GM19351 (cell line): ENCODE measurements around the gene CDC123.
"Not testable (repeated sequence)": the region's sequence is repeated elsewhere in the genome, so short reads cannot be mapped to it uniquely, and the experiment has no call there.

Experiments
- ATAC-seq: cut with Tn5 transposase; IDR thresholded peaks from one replicate; pipeline ENCODE4 v1.9.1; 2021; ENCODE audit warnings: mild to moderate bottlenecking, moderate library complexity; ENCODE audit not compliant: unreplicated experiment

Gene CDC123

DNA sequence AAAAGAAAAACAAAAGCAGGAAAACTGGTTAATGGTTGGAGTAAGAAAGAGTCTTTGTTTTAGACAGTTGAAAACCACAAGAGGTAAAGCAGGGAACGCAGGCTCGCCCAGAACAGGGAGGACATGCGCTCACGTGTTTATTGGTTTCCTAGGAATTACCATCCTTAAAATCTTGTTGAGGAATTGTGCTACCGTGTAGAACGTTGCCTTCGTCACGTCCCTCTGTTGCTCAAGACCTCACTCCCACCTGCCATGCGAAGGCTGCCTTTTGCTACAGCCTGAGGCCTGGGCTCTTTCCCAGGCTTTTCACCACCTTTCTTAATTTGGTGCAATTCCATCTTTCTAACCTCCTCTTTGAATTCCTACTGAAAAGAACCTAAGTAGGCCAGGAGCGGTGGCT, 91.8 kb downstream of the CDC123 start:
- ATAC-seq: no peak

DNA sequence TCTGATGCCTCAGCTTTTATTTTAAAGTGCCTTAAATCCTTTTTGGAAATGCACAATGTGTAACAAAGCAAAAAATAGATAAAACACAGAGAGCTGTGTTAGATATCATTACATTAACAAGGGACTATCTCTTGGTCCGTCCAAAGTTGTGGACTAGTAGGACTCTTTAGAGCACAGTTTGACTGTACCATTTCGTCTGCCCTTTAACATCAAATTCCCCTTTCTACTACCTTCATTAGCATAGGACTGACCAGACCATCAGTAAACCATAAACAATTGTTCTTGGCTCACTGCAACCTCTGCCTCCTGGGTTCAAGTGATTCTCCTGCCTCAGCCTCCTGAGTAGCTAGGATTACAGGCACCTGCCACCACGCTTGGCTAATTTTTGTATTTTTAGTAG, 101.8 kb downstream of the CDC123 start:
- not testable (repeated sequence) for ATAC-seq

DNA sequence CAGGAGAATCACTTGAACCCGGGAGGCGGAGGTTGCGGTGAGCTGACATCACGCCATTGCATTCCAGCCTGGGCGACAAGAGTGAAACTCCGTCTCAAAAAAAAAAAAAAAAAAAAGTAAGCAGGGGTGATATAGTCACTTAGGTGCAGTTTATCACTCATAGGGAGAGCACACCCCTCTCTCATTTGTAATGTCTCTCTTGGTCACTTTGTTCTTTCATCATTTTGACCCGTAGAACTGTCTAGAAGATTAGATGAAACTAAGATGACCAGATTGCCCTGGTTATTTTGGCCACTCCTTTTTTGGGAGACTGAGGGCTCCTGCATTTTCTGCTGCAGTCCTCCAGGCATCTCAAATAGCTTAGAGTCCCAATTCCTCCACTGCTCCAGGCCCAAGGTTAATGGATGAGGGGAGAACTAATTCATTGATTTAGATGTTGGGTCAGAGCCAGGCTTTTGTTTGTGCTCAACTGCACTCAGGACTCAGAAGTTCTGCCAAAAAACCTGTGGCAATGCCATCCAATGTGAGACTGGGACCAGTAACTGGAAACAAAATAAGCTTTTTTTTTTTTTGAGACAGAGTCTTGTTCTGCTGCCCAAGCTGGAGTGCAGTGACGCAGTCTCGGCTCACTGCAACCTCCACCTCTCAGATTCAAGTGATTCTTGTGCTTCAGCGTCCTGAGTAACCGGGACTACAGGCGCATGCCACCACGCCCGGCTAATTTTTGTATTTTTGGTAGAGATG, 103.4 kb downstream of the CDC123 start:
- no peak for ATAC-seq
